ENCODE results near the gene CYB5R4.

DNA sequence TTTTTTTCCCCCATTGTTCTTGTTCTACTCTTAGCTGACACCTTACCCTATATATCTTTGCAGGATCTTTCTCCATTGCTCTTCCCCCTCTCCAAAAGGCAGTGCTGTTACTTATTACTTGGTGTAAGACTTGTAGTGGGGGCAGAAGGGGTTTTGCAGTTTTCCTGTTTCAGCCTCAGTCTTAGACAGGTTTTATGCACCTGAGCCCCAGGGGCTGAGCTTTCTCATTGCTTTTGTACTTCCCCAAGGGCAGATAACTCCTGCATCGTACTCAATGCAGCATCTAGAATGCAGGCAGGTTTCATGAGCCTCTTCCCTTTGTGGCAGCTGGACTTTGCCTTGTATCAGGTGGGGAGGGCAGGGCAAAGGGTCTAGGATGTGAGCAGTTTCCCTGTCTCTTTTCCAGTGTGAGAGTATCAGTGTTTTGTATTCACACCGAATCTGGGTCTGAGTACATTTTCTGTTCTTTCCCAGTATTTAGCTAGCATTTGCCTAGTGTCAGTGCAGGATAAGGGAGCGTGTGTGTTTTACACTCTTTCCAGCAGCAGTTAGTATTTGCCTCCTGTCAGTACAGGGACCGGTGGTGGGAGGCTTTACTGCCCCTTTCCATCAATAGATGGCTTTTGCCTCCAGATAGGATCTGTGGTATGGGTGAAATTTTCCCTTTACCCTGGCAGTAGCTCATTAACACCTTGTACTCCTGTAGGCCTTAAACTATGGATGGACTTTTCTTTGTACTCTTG is 19.6 kb downstream of the CYB5R4 start:
- TF ChIP-seq, protein P1, sequence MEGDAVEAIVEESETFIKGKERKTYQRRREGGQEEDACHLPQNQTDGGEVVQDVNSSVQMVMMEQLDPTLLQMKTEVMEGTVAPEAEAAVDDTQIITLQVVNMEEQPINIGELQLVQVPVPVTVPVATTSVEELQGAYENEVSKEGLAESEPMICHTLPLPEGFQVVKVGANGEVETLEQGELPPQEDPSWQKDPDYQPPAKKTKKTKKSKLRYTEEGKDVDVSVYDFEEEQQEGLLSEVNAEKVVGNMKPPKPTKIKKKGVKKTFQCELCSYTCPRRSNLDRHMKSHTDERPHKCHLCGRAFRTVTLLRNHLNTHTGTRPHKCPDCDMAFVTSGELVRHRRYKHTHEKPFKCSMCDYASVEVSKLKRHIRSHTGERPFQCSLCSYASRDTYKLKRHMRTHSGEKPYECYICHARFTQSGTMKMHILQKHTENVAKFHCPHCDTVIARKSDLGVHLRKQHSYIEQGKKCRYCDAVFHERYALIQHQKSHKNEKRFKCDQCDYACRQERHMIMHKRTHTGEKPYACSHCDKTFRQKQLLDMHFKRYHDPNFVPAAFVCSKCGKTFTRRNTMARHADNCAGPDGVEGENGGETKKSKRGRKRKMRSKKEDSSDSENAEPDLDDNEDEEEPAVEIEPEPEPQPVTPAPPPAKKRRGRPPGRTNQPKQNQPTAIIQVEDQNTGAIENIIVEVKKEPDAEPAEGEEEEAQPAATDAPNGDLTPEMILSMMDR (IDR thresholded peaks at IDR 0.05) = no peak
- no peak for TF ChIP-seq EZH2 (IDR thresholded peaks at IDR 0.05; ENCODE audit: borderline replicate concordance, insufficient read depth, low read depth, low read length, poor library complexity, severe bottlenecking)
